Middle frontal gyrus (tissue), 1 donor: Measurements from ENCODE around the gene BPI.
A peak's percentile ranks its signal among the peaks of the same experiment; 100 is the strongest.
"Not testable (repeated sequence)": the region's sequence is repeated elsewhere in the genome, so short reads cannot be mapped to it uniquely, and the experiment has no call there.

ENCODE experiments used
- DNase-seq: peaks from one replicate; pipeline ENCODE4 v3.0.0-alpha.2; 2015; ENCODE audit warnings: low spot score; ENCODE audit errors: extremely low spot score

BPI gene

DNA sequence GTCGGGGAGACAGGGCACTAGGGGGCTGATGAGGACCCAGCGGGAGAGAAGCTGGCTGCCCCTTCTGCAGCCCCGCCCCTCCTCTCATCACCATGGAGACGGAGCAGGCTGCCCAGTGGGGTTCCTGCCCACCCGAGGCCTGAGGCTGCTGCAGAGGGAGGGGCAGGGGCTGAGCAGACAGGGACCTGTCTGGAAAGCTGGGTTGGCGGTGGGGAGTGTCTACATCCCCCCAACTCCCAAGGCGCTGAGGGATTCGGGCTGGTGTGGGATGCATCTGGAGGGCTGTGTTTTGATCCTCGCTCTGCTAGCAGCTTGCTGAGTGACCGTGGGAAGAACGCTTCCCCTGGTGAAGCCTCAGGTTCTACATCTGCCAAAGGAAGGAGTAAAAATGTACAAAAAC lies 1.2 kb upstream of the BPI start:
- DNase-seq, result no peak

DNA sequence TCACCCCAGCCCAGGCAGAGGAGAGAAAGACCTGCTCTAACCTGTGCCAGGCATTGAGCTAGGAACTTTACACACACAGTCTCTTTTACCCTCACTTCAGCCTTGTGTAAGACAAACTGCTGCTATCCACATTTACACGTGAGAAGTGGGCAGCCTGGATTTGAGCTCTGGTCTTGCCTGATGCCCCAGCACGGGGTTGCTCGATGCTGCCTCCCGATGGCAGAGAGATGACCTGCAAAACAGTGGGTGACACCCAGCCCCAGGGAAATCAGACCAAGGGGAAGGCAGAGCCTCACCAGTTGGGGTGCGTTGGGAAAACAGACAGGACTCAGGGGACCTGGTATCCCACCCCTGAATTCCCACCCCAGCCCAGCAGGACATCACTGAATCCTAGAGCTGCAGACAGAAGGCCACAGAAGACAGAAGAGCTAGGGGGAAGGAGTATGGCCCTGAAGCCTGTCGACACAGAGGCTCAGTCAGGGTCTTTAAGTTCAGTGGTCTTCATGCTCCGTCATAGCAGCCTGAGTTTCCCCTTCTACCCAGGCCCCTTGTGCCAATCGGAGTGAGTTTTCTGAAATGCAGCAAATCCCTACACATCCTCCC lies 990 bp downstream of the BPI start:
- no peak for DNase-seq

DNA sequence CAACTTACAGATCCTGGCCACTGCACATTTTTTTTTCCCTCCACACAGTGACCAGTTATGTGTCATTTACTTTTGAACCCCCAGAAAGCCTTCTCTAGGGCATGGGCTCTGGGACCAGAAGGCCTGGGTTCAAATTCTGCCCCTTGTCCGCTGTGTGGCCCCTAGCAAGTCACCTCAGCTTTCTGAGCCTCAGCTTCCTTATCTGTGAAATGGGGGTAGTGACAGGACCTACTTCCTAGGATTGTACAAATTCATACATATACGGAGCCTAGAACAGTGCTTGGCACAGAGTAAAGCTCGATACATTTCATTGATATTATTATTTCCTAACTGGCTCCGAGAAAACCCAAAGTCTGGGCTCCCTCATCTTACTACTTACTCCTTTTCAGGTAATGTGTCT lies 1.6 kb downstream of the BPI start:
- DNase-seq, result no peak

DNA sequence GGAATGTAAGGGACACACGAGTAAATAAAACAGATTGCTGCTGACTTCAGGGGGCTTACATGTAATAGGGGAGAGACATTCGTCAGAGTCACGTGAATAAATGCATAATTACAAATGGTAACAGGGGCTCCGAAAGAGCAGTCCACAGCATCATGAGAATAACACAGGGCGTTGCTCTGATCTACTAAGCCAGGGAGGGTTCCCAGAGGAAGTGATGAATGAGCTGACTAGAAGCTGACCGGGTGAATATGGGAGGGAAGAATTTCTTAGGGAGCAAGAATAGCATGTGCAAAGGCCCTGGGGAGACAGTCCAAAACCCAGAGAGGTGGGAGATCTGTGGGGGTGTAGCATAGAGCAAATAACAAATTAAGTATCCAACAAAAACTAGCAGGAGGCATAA lies 2.4 kb downstream of the BPI start:
- no peak for DNase-seq

DNA sequence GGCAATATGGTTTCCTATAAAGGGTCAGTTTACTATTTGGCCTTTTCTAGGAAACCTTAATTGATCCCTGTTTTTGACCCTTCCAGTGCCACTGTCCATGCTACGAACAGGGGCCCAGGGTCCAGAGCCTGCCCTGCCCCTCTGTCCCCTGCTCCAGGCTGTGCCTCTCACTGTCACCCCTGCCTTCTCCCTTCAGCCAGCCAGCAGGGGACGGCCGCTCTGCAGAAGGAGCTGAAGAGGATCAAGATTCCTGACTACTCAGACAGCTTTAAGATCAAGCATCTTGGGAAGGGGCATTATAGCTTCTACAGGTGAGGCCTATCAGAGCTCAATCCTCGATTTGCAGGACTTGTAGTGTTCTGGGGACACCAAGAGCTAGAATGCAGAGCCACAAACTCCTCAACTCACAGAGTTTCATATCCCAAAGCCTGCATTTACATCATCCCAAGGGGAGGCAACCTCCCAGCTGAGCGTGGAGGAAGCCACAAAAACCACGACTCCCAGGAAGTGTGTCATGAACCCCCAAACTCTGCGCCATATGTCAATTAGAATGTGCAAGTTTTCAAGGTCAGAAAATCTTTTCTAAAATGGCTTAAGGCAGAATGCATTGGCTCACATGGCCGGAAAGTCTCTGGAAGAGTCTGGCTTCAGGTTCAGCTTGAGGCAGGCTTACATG lies 3.6 kb downstream of the BPI start:
- no peak for DNase-seq

DNA sequence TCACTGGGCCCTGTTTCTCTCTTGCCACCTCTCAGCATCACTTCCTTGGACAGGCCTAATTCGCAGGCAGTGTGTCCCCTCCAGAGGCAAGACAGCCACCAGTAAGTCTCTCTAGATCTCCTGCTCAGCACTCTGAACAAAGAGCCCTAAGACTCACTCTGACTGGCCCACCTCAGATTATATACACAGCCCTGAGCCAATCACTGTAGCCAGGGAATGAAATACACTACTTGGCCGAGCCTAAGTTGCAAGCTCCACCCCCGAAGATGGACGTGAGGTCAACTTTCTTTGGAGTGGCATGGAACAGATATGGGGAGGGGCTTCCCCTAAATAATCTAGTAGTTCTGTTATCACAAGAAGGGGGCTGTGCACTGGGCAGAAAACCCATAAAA lies 4.1 kb downstream of the BPI start:
- no peak for DNase-seq

DNA sequence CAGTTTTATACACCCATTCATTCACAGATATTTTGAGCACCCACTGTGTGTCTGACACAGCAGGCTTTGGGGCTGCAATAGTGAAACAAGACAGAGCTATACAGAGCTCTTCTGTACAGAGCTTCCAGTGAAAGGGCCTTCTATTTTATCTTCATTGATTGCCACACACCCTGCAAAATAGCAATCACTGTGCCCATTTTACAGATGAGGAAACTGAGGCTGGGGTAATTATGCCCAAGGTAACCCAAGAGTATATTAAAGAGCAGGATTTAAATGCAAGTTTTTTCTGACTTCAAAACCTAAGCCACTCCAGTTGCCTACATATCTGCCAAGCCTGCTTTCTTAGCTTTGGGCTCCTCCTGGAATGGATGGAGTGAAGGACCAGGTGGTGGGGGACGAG lies 4.5 kb downstream of the BPI start:
- no peak for DNase-seq

DNA sequence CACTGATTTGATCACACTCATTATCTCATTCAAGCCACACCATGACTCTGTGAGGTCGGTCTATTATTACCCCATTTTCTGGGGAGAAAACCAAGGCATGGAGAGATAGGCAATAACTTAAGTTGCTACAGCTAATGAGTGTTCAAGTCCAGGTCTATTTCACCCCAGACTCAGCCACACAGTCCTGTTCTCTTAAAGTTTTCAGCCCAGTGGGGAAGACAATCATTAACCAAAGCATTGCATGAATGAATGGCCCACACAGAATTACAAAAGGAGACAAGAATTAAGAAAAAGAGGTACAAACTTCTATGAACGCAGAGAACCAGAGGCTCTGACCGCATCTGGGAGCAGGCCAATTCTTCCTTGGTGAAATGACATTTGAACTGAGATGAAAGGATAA lies 7.1 kb downstream of the BPI start:
- no peak for DNase-seq

DNA sequence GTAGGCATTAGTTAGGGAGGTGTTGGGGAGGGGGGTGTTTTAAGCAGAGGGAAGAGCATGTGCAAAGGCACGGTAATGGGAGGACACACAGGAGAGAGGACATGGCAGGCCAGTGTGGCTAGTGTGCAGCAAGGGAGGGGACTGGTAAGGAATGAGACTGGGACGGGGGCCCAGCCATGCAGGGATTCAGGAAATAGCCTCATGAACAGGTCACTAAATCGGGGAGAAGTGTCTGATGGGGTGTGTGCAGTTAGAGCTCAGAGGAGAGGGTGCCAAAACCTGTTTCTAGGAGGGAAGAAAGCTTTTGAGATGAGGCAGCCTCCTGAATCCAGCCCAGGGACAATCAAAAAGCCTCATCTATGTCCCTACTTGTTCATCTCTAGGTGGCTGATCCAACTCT lies 7.5 kb downstream of the BPI start:
- no peak for DNase-seq

DNA sequence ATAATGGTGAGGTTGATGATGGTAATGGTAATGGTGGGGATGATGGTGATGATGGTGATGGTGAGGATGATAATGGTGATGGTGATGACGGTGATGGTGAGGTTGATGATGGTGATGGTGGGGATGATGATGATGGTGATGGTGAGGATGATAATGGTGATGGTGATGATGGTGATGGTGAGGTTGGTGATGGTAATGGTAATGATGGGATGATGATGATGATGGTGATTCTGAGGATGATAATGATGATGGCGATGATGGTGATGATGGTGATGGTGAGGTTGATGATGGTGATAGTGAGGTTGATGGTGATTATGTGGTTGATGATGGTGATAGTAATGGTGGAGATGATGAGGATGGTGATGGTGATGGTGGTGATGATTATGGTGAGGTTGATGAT lies 9.7 kb downstream of the BPI start:
- no peak for DNase-seq

DNA sequence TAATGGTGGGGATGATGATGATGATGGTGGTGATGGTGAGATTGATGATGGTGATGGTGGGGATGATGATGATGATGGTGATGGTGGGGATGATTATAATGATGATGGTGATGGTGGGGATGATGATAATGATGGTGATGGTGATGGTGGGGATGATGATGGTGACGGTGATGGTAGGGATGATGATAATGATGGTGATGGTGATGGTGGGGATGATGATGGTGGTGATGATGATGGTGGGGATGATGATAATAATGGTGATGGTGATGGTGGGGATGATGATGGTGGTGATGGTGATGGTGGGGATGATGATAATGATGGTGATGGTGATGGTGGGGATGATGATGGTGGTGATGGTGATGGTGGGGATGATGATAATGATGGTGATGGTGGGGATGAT lies 10.4 kb downstream of the BPI start:
- DNase-seq, result not testable (repeated sequence)

DNA sequence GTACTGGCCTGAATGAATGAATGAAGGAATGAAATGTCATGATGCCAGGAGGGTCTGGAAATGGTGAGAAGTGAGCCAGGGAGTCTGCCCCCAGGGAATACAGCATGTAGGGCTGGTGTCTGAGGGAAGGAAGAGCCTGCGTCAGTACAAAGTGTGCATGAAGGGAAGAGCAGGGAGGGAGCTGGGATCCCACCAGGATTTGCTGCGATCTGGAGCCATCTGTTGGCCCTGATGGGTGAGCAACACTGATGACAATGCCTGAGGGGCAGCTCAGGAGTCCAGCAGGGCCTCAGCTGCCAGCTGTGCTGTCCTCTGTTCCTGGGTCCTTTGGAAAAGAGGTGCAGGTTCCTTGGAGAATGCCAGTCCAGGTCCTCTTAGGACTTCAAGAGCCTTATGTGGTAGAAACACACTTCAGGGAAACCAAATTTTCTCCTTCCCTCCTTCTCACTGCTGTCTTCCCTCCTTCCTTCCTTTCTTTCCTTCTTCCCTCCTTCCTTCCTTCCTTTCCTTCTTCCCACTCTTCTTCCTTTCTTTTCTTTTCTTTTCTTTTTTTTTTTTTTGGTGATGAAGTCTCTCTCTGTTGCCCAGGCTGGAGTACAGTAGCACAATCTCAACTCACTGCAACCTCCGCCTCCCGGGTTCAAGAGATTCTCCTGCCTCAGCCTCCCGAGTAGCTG lies 11.5 kb downstream of the BPI start:
- DNase-seq, result no peak

DNA sequence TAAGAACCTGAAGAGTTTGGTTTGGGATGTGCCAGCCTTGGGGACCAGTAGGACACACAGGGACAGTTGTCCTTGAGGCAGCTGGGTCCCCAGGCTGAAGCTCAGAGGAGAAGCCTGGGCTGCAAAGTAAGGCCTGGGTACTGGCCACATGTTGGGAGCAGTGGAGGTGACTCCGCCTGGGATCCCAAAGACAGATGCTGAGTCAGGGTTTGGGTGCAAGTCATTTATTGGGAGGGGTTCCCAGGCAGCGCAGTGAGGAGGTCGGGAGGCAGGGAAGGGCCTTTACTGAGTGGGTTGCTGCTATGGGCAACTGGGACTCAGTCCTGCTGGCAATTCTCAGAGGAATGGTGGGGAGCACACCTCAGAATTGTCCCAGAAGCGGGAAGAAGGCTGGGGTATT lies 12.4 kb downstream of the BPI start:
- no peak for DNase-seq

DNA sequence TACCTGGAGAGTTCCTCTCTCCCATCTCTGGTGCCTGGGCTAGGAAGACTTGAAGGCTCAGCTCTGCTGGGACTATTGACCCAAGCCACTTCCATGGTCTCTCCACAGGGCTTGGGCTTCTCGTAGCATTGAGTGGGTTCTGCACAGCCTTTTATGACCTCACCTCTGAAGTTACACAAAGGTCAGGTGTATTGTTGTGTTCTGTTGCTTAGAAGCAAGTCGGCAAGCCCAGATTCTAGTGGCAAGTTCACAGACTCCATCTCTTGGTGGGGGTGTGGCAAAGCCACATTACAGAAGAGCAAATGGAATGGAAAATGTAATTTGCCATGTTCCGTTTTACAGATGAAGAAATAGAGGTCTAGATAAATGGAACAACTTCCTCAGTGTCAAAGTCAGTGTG lies 13.5 kb downstream of the BPI start:
- DNase-seq, result no peak

DNA sequence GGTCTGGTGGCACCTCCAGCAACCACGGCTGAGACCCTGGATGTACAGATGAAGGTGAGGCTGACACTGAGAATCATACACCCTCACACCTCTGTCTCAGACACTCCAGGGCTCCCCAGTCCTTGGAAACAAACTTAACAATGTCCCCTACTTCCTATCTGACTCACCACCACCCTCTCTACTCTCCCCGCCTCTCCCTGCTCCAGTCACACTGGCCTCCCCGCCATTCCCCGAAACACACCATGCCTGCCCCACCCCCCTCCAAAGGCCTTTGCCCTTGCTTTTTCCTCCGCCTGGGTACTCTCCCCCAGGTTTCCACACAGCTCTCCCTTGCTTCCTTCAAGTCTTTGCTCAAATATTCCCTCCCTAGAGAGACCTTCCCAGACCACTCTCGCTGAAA lies 16.3 kb downstream of the BPI start:
- DNase-seq, result no peak

DNA sequence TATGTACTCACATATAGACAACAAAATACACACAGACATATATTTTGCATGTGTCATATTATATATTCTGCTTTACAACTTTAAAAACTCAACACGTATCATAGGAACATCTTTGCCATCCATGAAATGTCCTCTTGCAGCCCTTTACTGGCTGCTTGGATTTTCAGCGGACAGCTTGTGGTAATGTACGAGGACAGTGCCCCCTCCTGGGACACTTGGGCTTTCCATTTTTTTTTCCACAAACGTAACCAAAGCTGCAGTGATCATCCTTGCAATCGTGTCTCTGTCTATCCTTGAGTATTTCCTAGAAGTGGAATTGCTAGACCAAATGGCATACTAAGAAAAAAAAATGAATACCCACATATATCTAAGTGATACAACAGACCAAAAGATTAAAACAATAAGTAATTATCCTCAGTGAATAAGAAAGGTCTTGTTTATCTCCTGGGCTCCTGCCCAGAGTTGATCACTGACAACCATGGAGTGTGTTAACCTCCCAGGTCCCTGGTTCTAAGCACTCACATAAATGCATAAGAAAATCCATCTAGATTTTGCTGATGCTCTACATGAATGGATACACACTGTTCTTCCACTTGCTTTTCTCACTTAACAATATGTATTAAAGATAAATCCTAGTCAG lies 18.1 kb downstream of the BPI start:
- peak; percentile 54 for DNase-seq

DNA sequence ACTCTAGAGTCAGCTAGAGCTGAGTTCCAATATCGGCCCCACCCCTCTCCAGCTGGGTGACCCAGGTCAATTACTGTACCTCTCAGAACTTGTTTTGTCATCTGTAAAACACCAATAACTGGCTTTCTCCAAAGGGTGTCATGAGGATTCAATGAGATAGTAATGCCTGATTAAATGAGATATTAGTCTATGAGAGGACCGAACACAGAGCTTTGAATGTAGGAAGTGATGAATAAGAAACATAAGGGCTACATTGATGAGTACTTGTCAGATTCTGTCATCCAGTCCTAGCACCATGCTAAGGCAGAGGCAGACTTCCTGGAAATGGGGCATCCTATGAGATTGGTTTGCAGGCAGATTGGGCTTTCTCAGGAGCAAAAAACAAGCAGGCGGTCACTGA lies 20.2 kb downstream of the BPI start:
- no peak for DNase-seq

DNA sequence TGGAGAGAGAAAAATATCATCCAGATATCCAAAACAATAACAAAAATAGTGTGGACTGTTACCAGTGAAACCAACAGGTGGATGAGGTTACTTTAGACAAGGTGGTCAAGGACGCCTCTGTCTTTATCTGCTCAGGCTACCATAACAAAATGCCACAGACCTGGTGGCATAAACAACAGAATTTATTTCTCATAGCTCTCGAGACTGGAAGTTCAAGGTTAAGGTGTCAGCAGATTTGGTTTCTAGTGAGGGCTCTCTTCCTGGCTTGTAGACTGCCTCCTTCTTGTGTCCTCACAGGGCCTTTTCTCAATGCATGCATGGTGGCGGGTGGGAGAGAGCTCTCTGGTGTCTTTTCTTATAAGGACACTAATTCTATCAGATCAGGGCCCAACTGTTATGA lies 21.2 kb downstream of the BPI start:
- DNase-seq, result no peak

DNA sequence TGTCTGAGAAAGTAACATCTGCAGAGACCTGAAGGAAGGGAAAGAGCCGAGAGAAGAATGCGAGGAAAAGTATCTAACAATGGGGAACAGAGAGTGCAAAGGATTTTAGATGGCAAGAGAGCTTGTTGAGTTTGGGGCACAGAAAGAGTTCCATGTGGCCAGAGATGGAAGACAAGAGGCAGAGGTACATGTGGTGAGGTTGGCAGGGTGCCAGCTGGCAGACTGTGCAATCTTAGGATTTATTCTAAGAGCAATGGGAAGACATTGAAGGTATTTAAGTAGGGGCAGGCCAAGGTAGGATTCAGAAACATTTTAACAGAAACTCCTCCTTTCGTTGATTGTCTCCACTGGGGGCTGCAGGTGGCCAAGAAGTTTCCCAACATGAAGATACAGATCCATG lies 21.9 kb downstream of the BPI start:
- DNase-seq, result no peak

DNA sequence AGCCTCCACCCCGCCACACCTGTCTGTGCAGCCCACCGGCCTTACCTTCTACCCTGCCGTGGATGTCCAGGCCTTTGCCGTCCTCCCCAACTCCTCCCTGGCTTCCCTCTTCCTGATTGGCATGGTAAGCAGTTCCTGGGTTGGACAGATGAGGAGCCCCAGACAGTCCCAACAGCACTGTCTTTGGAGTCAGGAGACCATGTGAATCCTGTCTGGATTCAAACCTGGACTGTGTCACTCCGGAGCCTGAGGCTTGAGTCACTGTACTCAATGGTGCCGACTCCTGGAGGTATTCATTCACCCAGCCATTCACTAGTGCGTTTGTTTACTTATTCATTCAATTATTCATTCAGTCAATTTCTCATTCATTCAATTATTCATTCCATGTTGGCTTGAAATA lies 22.4 kb downstream of the BPI start:
- DNase-seq, result no peak

DNA sequence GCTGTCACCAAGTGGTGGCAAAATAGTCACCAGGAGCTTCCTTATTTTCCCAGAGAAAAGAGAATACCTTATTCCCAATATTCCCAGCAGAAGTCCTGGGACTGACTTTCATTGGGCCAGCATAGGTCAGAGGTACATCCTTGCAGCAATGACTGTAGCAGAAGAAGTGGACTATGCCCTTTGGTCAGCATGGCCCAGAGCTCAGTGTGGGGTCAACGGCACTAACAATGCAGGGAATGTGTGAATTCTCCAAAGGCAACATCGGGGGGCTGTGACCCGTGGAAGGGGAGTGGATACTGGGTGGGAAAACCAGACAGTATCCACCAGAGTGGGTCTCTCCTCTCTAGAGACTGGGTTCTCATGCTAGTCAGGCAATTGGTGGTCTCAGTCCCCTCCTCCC lies 26.7 kb downstream of the BPI start:
- no peak for DNase-seq

DNA sequence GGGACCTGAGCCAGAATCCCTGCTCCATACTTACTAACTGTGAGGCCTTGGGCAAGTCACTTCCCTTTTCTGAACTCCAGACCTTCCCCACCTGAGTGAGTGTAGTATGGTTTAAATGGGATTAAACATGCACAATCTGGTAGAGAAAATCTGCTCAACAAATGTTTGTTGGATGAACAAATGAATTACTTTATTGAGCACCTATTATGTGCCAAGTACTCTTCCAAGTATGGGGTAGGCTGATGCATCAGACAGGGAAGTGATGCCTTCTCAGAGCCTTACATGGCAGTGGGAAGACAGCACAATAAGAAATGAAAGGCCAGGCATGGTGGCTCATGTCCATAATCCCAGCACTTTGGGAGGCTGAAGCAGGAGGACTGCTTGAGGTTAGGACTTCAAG lies 27.3 kb downstream of the BPI start:
- DNase-seq, result no peak

DNA sequence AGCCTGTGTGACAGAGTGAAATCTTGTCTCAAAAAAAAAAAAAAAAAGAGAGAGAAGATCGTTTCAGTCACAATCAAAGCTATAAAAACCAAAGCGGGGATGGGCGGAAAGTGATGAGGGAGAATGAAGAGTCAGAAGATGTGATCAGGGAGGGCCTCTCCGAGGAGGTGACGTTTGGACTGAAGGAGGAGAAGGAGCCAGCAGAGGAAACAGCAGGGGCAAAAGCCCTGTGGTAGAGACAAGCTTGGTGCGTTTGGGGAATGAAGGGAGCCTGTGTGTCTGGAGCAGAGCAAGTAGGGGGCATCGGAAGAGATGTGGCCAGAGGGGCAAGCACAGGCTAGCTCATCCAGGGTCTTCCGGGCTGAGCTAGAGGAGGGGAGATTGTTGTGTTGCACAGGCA lies 27.9 kb downstream of the BPI start:
- DNase-seq, result no peak
